Myocyte (in vitro differentiated cells): ENCODE measurements around the gene TXNDC15. TPM values are rescaled to one million over a fixed set of nuclear protein-coding genes. Genes with fewer than 3 reads are reported as not detected.

Experiments used
- DNase-seq: peaks from one replicate; pipeline ENCODE4 v3.0.0-alpha.2; 2012; ENCODE audit warnings: low read depth
- microRNA counts: library from miRNA; unstranded; fragments of <30 nt; microRNA quantifications from one replicate; lab custom pipeline; 2016
- microRNA-seq: library from miRNA; unstranded; fragments of <30 nt; microRNA quantifications from one replicate; pipeline ENCODE4, GENCODE V29; 2016
- total RNA-seq: library from RNA; depleted of rRNA; stranded (reverse); fragments of >200 nt; gene quantifications from 2 replicates; pipeline ENCODE4 v1.2.3, GENCODE V29; 2014

TXNDC15 gene
- total RNA-seq, 1 donor from 2014 or later: 94.8 TPM

DNA sequence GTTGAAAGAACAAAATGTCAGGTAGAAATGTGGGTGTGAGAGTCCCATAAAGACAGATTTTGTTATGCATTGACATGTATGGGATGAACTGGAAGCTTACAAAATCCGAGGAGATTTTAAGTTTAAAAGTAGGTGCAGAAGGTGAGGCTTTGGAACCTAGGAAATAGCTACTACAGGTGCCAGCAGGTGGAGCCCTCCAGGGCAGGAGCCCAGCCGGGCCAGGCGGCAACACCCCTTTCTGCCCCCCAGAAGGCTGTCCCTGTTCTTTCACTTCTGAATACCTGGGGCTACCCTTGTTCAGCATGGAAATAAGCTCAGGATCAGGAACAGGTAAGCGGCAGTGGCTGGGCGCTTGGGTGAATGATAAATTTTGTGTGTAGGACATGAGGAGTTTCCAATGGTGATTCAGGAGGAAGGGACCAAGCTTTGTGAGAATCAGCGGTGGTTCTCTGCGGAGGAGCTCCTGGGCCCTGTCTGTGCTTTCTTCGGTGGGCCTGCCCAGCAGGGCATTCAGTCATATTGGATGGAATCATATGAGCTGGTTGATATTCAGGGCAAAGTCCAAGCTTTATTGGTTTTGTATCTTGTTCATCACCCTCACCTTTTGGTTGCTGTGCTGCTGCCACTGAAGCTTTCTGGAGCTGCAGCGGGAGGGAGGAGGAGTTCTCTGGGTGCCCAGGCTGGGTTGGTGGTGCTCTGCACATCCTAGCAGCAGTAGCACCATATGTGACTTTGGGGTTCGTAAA, 43.1 kb downstream of the TXNDC15 start:
- no peak for DNase-seq

DNA sequence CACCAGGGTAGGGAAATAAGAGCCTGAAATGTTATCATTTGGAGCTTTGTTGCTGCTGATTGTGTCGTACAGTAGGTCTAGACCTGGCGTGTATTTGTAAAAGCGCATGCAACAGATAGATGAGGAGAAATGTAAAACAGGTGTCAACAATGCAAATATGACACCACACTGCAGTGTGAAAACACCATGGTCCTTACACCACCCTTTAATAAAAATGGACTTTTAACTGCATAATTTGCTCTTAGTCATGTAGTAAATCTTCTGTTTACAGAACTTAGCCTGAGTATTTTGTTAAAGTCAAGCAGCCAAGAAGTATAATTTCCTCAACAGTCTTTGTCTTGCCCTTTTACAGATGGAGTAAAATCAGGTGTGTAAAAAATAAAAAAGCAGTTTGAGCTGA, 44.7 kb downstream of the TXNDC15 start:
- DNase-seq: no peak

DNA sequence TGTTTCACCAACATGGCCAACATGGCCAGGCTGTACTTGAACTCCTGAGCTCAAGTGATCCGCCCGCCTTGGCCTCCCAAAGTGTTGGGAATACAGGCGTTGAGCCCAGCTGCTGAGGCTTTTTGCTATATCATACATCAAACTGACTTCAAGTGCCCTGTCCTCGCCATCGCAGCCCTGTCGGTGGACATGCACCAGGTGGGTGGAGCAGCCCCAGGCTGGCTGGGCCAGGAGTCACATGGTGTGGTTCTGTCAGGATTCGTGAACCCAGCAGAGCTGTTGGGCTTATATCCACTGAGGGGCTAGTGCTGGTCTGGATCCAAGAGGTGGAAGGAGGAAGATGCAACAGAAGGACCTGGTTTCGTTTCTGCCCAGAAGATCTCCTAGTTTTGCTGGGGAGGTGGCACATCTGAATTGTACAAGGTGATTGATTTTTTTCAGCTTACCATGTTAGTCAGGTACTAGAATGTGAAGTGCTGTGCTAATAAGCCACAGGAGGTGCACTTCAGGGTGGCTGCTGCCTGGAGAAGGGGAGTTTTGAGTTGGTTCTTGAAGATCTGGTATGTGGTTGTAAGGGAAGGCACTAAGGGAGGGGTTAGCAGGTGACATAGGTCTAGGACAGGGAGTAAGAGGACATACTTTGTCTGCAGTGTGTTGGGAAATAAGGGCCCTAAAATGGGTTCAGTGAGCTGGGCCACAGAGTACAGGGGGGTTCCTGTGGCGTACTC, 46.8 kb downstream of the TXNDC15 start:
- DNase-seq: no peak

DNA sequence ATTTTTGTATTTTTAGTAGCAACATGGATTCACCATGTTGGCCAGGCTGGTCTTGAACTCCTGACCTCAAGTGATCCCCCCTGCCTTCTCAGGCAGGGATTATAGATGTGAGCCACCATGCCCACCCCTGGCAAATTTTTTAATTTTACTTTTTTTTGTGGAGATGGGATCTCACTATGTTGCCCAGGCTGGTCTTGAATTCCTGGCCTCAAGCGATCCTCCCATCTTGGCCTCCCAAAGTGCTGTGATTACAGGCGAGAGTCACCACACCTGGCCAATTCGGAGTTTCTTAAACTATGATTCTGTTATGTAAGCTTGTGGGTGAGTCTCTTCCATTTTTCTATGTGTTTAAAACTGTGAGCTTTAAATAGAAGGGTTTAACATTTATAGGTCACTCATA, 58.3 kb downstream of the TXNDC15 start:
- no peak for DNase-seq

DNA sequence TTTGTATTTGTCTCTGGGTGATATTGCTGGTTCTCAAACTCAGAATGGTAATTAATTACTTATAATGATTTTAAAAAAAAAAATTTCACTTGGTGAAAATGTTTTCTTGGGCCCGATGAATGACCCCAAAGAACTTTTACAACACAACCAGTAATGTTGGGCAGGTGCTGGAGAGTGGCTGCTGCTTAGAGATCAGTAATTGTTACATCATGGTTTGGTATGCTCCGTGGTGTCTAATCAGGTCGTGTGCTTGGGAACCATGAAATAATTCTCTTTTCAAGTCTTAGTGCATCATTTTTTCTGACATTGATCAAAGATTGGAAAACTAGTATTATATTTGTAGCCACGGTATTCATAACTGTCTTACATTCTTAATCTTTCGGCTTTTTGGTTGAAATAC, 60.0 kb downstream of the TXNDC15 start:
- peak; percentile 43 for DNase-seq

DNA sequence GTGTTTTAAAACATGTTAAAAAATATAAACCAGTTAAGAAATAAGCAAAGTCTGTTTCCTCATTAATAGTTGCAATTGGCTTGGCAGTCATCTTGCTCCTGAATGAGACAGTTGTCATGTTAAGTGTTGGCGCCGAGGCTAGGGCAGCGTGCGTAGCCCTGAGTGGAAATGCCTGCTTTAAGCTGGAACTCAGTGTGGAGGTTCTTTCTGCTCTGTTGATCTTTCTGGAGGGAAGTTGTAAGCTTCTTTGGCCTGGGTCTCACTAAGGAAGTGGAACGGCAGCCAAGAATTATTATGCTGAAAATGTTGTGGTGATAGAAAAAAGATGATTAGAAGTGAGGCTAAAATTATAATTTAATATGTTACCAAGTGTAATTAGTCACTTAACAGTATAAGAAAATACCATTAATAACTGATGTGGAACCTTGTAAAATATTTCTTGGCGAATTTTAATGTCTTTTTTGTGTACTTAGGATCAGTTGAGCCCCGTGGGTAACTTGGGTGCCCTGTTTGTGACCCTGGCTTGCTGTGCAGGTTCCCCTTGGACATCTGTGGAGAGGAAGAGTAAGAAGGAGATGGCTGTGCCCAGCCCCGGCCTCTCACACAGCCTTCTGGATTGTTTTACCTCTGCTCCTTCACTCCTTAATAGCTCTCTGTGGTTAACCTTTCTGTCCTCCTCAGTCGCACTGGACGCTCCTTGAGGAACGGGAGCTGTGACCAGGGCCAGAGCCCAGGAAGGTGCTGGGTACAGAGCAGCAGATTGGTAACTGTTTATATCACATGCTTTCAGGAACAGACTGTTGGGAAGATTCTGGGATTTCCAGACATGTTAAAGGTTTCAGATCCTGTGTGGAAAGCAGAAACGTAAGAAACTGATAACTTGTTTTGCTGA, 61.8 kb downstream of the TXNDC15 start:
- no peak for DNase-seq

DNA sequence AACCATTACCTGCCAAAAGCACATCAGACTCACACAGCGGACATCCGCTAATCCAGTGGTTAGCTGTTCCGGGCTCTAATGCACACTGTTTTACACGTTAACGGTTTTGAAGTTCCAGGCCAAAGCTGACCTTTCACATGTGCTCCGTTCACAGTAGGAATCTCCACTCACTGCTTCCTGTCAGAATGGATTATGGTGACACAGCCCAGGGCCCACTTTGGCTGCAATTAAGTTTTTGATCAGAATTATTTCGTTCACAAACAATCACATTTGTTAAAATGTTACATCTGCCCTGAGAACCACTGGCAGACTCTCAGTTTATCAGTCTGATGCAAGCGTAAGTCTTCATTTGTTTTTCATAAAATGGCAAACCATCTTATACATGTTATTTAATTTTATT, 63.4 kb downstream of the TXNDC15 start:
- DNase-seq: no peak

DNA sequence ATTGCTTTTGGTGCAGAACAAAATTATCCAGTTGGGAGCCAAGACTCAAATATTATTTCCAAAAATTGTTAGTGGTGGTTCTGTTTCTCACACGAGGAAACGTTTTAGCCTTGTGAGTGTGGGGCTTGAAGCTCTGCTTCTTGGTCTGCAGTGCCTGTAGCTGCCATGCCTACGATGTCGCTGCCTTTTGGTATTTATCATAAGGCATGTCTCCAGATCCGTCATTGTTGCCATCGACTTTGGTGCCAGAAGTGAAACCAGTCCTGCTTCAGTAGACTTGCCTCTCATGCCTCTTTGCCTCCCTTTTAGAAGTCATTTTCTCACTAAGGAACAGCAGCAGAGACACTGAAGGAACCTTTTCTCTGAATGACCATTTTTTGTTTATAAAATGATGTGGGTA, 63.9 kb downstream of the TXNDC15 start:
- no peak for DNase-seq

DNA sequence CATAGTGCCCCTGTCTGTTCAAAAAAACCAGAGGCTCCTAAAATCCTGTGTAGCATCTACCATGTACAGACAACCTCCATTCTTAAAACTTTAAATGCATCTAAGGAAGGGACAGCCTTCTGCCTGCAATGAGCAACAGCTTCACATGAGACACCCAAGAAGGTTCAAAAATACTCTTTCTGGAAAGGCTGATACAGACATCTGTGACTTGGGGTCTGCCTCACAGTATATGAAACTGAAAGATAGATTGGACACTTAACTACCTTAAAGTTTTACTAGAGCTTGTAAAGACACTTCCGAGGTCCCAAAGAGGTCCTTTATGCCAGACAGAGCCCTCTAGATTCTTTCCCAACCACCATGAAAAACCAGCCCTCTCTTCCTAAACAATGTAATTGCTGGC, 65.3 kb downstream of the TXNDC15 start:
- DNase-seq: no peak

DNA sequence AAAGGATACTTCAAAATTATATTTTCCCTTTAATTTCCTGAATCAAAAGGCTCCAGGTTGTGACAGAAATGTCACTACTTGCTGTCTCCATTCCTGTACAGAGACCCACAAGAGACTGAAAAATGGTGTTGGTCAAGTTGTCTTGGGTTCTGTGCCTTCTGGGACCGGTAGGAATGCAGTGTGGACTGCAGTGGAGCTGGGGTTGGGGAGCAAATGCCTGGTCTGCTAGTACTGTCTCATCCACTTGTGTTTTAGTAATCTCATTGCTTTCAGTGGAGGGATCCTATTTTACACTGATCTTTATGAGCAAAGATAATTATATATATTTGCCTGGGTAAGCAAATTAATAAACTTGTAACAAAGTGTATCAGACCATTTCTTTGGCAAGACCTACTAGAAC, 69.4 kb downstream of the TXNDC15 start:
- DNase-seq: no peak

DNA sequence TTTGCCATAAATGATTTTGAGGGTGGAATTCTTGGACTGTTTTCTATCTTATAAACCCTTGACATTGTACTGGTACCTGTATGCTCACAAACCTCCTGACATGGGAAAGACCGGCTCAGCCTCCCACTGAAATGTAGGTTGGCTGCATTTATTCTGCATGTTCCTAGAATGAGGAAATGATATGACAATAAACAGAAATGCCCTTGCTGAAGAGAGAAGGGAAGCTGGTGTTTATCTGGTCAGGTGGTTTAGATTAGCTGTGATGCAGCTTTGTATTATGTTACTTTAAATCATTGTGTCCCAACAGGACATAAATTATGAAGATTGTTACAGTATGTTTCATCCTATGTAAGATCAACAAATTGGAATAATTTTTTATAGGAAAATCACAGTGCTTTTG, 70.5 kb downstream of the TXNDC15 start:
- DNase-seq: no peak

DNA sequence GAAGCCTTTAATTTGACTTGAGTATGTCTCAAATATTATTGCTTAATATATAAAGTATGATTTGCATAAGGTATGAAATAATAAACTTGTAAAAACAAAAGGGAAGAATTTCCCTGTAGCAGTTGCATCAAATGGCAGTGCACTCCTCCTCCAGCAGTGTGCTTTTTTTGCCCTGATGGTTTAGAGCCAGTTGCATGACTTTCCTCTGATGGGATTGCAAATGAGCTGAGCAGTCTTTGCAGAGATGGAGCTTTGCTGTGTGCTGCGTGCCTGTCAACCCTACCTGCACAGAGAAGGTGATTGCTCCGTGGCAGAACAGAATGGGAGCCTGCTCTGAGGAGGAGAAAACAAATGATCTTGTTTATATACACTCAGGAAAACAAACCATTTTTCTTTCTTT, 70.9 kb downstream of the TXNDC15 start:
- DNase-seq: no peak

DNA sequence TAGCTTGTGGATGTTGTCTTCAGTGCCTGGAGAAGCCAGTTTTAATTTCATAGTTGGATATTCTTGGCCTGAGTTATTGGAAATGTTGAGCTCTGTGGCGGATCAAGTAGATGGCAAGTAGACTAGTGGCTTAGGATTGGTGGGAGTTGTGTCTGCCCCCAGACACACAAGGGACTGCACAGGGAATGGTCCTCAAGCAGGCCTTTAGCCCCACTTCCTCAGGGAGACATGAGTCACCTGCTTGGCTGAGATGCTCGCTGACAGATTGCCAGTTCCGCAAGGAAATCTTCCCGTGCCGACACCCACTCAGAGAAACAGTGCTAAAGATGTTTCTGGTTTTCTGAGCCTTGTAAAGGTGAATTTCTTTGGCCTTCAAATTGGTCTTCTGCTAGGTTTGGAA, 74.7 kb downstream of the TXNDC15 start:
- DNase-seq: no peak

DNA sequence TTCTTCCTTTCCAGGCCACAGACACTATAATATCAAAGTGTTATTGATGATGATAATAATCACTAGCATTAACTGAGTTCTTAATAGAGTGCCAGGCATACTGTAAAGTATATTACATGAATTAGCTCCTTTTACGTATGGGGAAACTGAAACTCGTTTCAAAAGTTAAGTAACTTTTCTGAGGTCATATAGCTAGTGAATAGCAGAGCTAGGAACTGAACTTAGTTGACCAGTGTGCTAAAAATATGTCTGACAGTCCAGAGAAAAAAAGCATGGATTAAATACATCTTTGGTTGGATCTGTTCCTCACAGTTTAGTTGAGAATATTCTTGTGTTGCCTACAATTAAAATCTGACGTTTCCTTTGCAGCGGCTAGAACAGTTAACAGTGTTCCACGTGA, 75.1 kb downstream of the TXNDC15 start:
- no peak for DNase-seq

MicroRNAs within 50 kb of the gene (microRNA counts, 767-probe panel; counts per million panel counts)
- microRNA hsa-miR-4461 (lab: Ali Mortazavi, UCI): not detected

Small RNA genes lying within 50 kb of the gene (microRNA-seq; reads per million reads assigned to microRNA genes)
- gene MIR4461: not detected

Other genes with a start within 250 kb of the TXNDC15 start
- 75.6 and 80.3 TPM in 2 replicates for gene SAR1B, start 241.5 kb upstream of the TXNDC15 start, total RNA-seq
- 23.7 and 29.0 TPM in 2 replicates for gene SEC24A, start 225.6 kb upstream of the TXNDC15 start, total RNA-seq
- gene CAMLG, start 135.8 kb upstream of the TXNDC15 start, total RNA-seq: 22.0 and 22.6 TPM in 2 replicates
- gene DDX46, start 115.6 kb upstream of the TXNDC15 start, total RNA-seq: 20.5 and 31.4 TPM in 2 replicates
- gene C5orf24, start 28.4 kb upstream of the TXNDC15 start, total RNA-seq: 96.8 and 109 TPM in 2 replicates
- 19.2 and 19.8 TPM in 2 replicates for gene PCBD2, start 30.8 kb downstream of the TXNDC15 start, total RNA-seq
- gene CATSPER3, start 93.5 kb downstream of the TXNDC15 start, total RNA-seq: not detected in 2 replicates
- 2.9 and 5.5 TPM in 2 replicates for gene PITX1, start 159.9 kb downstream of the TXNDC15 start, total RNA-seq